Breast epithelium (tissue), 3 donors: ENCODE data around the gene SH2D3A.

Source experiments
- CTCF ChIP-seq, 3 donors: fragments of 450-650 bp; IDR thresholded peaks; one replicate each; pipeline ENCODE4 v1.5.1; 2016 to 2017; ENCODE audit warnings: antibody characterized with exemption in 3 of 3, mild to moderate bottlenecking in 3 of 3, moderate library complexity in 3 of 3
- POLR2A ChIP-seq: fragments of 450-650 bp; IDR thresholded peaks from one replicate; pipeline ENCODE4 v1.6.1; 2016; ENCODE audit warnings: antibody characterized with exemption, mild to moderate bottlenecking, moderate library complexity

GRCh38 chr19:6738787-6739389 is 28.3 kb downstream of the SH2D3A start:
- TF ChIP-seq CTCF (IDR thresholded peaks at IDR 0.05) (peak in 1 of 3 donors; percentile 5), POLR2A (no peak)
